GM18502 (cell line): Measurements from ENCODE around the gene SKAP2.

ENCODE experiments used
- ATAC-seq: cut with Tn5 transposase; IDR thresholded peaks from one replicate; pipeline ENCODE4 v1.9.1; 2021; ENCODE audit warnings: mild to moderate bottlenecking; ENCODE audit not compliant: unreplicated experiment, poor library complexity

Gene SKAP2

DNA sequence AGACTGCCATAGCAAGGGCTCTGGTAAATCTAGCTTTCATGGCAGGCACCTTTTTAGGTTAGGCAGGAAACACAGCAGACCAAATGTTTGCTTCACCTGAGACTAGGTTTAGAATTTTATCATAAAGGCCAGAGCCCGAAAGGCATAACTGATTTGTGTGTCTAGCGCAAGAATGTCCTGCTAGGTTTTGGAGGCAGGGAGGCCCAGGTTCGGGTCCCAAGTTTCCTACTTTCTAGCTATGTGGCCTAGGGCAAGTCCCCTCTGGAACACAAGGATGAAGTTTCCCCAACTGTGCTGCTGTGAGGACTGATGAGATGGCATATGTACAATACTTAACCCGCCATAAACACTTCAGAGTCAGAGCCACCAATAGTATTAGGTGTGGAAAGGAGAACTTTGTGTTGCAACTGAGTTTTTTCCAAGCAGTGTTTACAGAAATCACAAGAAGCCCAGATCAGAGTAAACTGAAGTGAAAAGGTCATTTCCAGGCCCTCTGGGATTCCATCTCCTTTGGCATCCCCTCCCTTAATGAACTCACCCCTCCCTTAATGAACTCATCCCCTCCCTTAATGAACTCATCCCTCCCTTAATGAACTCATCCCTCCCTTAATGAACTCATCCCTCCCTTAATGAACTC is 244.9 kb downstream of the SKAP2 start:
- ATAC-seq, result no peak

DNA sequence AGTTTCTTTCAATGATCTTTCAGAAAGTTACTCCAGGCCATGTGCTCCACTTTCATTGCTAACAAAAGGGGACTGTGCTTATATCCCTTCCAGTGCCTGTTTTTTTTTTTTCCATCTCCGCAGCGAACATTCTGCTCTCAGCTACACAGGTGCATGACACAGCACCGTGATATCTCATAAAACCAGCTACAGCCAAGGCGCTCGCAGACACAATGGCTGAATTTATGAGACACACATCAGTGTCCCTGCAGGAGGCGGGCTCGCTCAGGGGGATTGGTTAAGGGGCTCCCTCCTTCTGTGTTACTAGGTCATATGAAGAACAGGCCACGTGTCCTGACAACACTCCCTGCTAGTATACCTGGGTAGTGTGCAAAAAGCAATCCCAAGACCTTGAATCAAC is 245.5 kb downstream of the SKAP2 start:
- no peak for ATAC-seq

DNA sequence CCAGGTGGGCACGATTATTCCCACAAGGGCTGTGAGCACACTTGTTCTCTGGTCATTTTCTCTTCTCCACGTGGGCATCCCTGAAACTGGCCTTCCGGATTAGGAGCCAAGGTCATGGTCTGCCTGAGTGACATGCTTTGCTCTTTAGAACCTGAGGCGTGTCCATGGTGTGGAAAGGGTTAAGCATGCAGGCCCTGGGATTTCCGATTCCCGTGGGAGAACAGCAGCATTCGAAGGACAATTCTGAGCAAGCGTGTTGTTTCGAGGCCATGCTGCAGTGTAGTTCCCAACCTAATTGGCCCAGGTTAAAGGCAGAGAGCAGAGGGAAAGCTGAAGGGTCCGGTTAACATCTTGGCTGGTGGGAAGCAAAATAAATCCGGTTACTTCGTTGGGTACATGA is 245.9 kb downstream of the SKAP2 start:
- no peak for ATAC-seq
